HG02678 (cell line): ENCODE results near the gene LAPTM4A.
"Not testable (repeated sequence)": the region's sequence is repeated elsewhere in the genome, so short reads cannot be mapped to it uniquely, and the experiment has no call there.

Experiments used
- ATAC-seq: cut with Tn5 transposase; IDR thresholded peaks from one replicate; pipeline ENCODE4 v1.9.1; 2021; ENCODE audit warnings: mild to moderate bottlenecking, moderate library complexity; ENCODE audit not compliant: unreplicated experiment

LAPTM4A gene

DNA sequence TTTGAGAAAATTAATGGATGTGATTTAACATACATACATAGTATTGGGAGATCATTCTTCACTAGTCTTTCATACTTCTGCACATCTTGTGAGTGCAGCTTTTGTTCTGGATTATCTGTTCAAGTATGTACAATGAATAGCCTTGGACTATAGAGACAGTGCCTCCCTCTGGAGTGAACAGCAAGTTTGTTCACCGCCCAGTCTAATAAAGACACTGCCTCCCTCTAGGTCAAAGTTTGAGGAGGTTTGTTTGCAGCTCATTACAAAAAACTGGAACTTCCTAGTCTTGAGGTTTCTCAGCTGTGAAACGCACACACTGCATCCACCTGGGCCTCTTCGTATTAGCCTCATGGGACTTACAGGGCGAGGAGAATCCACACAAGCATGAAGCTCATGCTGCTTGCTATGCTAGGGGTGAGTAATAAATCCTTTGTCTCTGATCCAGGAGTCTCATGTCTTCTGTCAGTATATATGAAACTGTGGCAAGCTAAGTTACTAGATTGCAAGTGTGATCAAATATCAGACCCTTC is 26.0 kb upstream of the LAPTM4A start:
- no peak for ATAC-seq

DNA sequence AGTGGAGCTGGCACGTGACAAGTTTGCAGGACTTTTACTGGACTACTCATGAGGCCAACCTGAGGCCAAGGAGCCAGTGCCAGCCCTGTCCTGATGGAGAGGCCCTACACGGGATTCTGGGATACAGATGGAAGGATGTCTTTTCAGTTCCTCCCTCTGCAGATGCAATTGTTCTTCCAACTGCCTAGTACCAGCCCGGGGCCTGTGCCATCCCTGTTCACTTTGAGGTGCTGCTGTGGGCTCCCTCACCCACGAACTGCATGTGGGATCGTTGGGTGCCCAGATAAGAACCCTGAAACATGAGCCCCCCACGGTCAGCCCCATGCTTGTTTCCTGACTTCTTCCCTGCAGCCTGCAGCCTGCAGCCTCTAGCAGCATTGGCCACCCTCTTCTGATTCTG is 25.3 kb upstream of the LAPTM4A start:
- no peak for ATAC-seq

DNA sequence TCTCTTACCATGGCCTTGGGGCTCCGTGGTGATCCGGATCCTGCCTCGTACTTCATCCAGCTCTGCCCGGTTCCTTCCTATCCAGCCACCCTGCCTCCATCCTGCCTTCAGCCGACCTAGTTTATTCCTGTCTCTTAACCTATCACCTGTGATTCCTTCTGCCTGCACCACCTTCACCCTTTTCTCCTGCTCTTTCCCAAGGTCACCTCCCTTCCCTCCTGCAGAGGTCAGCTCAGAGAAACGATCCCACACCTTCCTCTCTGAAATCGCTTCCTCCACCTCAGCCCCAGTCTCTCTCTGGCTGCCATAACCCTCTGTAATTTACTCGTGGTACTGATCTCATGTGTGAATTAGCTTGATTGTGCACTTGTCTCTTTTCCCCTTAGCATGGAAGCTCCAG is 23.5 kb upstream of the LAPTM4A start:
- ATAC-seq: no peak

DNA sequence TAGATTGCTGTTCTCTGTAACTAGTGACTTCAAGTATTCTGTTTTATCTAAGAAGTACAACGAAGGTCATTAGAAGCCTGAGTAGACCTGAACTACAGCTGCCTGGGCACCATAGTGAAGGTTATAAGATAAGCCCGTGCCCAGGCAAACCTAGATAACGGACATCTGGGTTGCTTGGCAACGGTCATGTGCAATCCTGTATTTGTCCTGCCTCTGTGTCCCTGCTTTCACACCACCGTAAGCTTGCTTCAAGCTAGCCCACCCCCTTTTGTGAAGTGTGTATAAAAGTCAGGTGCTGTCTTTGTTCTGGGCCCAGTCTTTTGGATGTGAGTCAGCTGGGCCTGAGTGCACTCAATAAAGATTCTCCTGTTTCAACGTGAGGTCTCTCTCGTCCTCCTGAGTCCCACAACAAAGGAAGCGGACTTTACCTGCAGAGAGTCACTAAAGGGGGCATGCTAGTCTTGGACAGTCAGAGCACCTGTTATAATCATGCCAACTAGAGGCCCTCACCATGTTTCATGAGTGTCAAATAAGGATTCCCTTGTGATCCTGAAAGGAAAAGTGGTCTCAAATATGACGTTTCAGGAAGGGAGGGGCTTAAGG is 22.7 kb upstream of the LAPTM4A start:
- ATAC-seq: not testable (repeated sequence)

- ATAC-seq: no peak
Observed at GRCh38 chr2:20073460-20073859, 22.0 kb upstream of the LAPTM4A start.

DNA sequence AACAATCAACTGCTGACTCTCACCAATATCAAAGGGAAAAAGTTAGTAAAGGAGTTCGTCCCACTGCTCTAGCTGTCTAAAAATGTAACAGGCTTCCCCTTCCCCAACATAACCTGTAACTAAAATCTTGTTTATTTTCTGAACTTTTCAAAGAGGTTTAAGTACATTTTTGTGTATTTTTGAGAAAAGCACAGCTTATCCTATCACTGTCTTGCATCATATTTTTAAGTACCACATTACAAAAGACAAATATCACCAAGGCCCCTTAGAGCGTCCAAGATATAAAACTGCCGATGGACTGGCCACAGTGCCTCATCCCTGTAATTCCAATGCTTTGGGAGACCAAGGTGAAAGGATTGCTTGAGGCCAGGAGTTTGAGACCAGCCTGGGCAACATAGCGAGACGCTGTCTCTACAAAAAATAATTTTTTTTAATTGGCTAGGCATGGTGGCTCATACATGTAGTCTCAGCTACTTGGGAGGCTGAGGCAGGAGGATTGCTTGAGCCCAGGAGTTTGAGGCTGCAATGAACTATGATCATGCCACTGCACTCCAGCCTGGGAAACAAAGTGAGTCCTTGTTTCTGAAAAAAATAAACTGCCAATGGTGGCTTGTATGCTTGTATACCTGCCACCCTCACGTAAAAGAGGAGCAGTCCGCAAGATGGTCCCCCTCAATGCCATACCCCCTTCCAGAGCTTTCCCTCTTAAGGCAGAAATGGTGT is 21.2 kb upstream of the LAPTM4A start:
- ATAC-seq: no peak

- ATAC-seq: no peak
Observed at GRCh38 chr2:20071397-20072383, 20.3 kb upstream of the LAPTM4A start.

- no peak for ATAC-seq
Observed at GRCh38 chr2:20069756-20070155, 18.3 kb upstream of the LAPTM4A start.

- ATAC-seq: no peak
Observed at GRCh38 chr2:20067992-20068584, 16.7 kb upstream of the LAPTM4A start.

DNA sequence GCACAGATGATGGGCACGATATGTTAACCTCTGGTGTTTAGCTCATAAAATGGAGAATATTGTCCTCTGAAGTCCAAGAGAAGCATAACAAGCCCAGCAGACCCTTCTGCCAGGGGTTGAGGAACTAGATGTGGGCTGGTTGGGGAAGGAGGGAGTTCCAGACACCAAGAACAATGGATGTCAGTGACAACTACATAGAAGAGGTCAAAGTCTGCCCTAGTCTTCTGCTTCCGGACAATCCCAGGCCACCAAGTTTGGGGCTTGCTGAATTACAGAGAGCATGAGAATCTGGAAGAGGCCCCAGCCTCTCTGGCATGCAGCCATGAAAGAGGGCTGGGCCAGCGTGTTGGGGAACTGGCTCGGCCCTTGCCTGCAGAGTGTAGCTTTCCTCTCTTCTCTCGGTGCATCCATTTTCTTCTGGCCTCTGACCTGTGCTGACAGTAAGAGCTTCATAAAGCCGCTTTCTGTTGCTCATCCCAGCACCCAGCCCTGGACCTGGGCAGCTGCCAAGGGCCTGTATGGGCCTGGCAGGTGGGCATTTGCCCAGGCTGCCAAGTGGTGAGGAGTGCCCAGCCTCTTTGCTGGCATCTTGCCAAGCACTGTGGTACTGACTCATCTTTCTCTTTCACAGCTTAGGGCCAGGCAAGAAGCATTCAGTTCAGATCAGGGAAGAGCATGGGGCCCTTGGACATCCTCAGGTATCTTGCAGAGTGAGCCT is 14.6 kb upstream of the LAPTM4A start:
- no peak for ATAC-seq

DNA sequence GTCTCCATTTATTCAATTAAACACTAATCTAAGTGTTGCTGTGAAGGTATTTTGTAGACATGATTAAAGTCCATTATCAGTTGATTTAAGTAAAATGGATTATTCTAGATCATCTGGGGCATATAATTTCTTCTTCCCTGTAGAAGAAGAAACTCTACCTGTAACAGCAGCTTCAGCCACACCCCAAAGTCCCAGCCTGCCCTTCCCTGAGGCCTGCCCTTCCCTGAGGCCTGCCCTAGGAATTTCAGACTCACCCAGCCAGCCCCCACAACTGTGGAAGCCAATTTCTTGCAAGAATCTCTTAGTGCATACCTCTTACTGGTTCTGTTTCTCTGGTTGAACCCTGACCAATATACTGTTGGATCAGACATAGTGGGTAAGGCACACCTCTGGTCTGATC is 13.4 kb upstream of the LAPTM4A start:
- no peak for ATAC-seq

- ATAC-seq: no peak
Observed at GRCh38 chr2:20064421-20064820, 13.0 kb upstream of the LAPTM4A start.

DNA sequence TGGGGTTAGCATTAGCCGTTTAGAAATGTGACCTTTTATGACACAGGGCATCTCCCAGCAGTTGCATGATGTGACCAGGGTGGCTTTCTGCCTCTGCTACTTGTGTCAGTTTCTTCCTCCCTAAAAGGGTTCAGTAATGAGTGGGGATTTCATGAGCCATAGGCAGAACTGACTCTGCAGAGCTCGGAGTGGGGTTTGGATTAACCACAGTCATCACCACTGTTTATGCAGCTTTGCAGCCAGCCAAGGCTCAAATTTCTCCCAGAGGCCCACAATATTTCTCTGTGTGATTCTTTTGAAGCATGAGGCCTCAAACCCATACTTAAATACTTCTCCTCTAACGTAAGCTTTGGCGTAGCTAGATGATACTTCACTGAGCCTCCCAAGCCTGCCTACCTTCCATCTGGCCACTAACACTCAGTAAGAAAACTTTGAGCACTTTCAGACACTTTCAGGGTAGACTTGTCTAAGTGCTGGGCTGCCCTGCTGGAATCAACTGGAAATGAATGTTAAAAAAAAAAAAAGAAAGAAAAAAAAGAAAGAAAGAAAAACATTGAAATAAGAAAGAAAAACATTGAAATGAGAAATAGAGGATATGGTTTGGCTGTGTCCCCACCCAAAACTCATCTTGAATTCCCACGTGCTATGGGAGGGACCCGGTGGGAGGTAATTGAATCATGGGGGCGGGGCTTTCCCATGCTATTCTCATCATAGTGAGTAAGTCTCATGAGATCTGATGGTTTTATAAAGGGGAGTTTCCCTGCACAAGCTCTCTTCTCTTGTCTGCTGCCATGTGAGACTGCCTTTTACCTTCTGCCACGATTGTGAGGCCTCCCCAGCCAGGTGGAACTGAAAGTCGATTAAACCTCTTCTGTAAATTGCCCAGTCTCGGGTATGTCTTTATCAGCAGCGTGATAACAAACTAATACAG is 11.5 kb upstream of the LAPTM4A start:
- ATAC-seq: no peak

DNA sequence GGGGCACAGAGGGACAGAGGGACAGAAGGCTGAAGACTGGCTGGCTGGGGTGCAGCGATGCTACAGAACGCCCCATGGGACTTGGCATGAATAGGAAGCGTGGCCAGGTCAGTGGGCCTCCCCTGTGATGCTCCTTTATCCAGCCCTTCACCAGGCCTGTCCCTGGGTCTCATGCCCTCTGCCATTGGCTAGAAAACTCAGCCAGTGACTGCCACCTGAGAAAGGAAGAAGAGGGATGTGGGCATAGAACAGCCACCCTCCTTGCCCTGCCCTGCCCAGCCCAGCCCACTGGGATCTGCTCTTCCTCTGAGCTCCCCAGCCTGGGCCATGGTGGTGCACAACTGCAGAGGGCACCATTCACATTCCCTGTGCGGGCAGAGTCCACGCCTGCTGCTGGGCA is 10.5 kb upstream of the LAPTM4A start:
- no peak for ATAC-seq

DNA sequence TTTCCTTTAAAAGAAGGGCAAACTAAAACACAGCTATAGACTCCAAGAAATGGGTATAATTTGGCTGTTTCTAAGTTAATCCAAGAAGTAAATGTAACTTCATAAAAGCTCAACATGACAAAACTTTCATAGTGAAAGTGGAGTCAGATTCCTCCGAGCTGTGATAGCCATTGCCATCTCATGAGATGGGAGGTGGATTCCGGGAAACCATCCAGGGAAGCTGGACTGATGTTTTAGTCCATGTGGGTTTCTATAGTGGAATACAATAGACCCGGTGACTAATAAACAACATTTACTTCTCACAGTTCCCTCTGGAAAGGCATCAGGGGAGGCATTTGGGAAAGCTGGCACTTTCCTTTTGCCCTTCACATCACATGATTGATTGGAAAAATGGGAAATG is 10.0 kb upstream of the LAPTM4A start:
- no peak for ATAC-seq

- ATAC-seq: no peak
Observed at GRCh38 chr2:20060106-20060505, 8.7 kb upstream of the LAPTM4A start.

DNA sequence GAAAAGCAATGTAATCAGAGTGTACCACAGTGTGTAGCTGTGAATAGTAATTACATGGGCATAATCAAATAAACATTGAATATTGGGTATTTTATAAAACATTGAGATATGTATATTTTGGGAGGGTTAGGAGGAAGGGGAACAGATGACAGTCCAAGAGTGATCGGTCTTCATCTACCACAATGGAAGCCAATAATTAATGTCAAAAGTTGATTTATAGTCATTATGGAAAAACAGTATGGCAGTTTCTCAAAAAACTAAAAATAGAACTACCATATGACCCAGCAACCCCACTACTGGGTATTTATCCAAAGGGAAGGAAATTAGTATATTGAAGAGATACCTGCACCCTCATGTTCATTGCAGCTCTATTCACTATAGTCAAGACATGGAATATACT is 5.8 kb upstream of the LAPTM4A start:
- no peak for ATAC-seq

GRCh38 chr2:20054931-20055330 is 3.5 kb upstream of the LAPTM4A start:
- no peak for ATAC-seq

DNA sequence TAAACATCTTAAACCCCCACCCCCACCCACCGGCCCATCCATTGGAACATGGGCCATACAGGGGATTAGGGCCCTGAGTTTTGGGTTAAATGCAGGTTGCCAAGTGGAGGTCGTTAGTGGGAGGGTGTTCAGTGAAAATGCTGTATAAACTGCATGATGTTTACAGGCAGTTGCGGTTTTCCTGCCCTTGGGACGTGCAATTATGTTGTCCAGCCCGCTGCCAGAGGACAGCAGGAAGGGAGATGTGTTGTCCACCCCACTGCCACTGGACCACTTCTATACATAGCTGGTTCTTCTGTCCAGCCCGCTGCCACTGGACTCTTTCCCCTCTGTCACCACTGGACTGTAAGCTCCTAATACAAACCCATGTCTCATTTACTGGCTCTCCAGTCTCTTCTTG is 2.7 kb upstream of the LAPTM4A start:
- no peak for ATAC-seq
